Right cardiac atrium (tissue), 5 donors: ENCODE data around the gene CT45A3. TPM values are rescaled to one million over a fixed set of nuclear protein-coding genes. Genes with fewer than 3 reads are reported as not detected.
A peak's percentile ranks its signal among the peaks of the same experiment; 100 is the strongest.
"Not testable (repeated sequence)": the region's sequence is repeated elsewhere in the genome, so short reads cannot be mapped to it uniquely, and the experiment has no call there.

Source experiments
- ATAC-seq, 2 donors: fragments of 200-7000 bp; cut with Tn5 transposase; one replicate each; pipeline versions ENCODE4 v1.8.0 to v1.9.1; 2020; ENCODE audit warnings: moderate library complexity in 2 of 2, mild to moderate bottlenecking in 1 of 2
- DNase-seq, 3 donors: peaks; one replicate each; pipeline ENCODE4 v3.0.0-alpha.2; 2020
- H3K27ac ChIP-seq: one replicate; pipeline ENCODE4 v1.5.1; 2013; ENCODE audit warnings: mild to moderate bottlenecking, low read length, control low read depth, moderate library complexity
- H3K27me3 ChIP-seq: one replicate; pipeline ENCODE4 v1.6.1; 2013; ENCODE audit not compliant: control insufficient read depth, insufficient read depth
- H3K4me1 ChIP-seq: one replicate; pipeline ENCODE4 v1.6.1; 2013; ENCODE audit warnings: low read length; ENCODE audit not compliant: control insufficient read depth, insufficient read depth
- H3K4me3 ChIP-seq: one replicate; pipeline ENCODE4 v1.5.1; 2013; ENCODE audit warnings: low read length, control low read depth
- H3K9me3 ChIP-seq: one replicate; pipeline ENCODE4 v1.6.1; 2013; ENCODE audit warnings: low read length; ENCODE audit not compliant: control insufficient read depth
- WGBS: extraction: QIAGEN DNeasy Blood & Tissue Kit; methylation state at CpG from one replicate; pipeline ENCODE4 v1.1.7; 2013; 5-methylcytosine and 5-hydroxymethylcytosine counted together
- intact Hi-C, 4 donors: fragments of 100-400 bp; cut with DNase I; formaldehyde crosslinking; loops; one replicate each; pipeline versions ENCODE4 v1.11.0 to v1.14.0; 2022 to 2023
- long read RNA-seq, 4 donors: library from polyadenylated mRNA; unstranded; transcript quantifications; one replicate each; pipeline ENCODE4 v2.0.0, GENCODE V29; 2020 to 2021
- polyA plus RNA-seq: library from polyadenylated mRNA; stranded (reverse); fragments of 200-250 nt; gene quantifications from one replicate; pipeline ENCODE4 v1.2.3, GENCODE V29; 2013
- total RNA-seq, 4 donors: library from RNA; stranded (reverse); fragmentation: NEBNext Ultra II Directional; extraction: Animal tissue kit (Norgen Biotek cat#: 25700); gene quantifications; one replicate each; pipeline ENCODE4 v1.2.1, GENCODE V29; 2021
- donor health status: healthy with polysubstance abuse.
- donor health status: DM: no; HTN: yes; CAD: no.
- donor health status: DM: no; HTN: no; CAD: no.
- donor health status: DM: no; HTN: yes; CAD: no; lungs with severe emphysema.
- donor health status: DM: yes; HTN: yes; CAD: no.

CT45A3 gene, protein sequence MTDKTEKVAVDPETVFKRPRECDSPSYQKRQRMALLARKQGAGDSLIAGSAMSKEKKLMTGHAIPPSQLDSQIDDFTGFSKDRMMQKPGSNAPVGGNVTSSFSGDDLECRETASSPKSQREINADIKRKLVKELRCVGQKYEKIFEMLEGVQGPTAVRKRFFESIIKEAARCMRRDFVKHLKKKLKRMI
- total RNA-seq (not detected), polyA plus RNA-seq (not detected)
- long read RNA-seq, donor 1 = 0 reads
- long read RNA-seq, donor 2 = 0 reads
- long read RNA-seq, donor 3 = 0 reads
- long read RNA-seq, donor 4 = 0 reads

DNA sequence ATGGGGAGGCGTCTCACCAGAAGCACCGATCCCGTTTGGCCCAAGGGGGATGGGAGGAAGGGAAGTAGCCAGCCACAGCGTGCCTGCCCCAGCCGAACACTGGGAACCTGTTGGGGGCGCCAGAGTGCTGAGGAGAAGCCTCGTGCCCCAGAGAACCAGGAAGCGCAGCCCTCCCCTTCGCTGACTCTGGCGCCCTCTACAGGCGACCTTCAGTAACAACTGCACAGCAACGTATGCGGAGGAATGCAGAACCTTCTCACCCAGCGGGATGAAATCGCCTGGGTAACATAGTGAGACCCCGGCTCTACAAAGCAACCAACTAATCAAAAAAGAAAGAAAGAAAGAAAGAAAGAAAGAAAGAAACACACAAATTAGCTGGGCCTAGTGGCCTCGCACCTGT is at the start of gene CT45A3:
CT45A3 (minus strand) TSS at position 101 of the 400 bp plus-strand sequence. CDS start 3,747 bp downstream, outside the sequence.
- no CpG with 5 or more reads among the region's 17 CpGs for WGBS
- H3K27ac ChIP-seq, H3K27me3 ChIP-seq, DNase-seq, H3K4me3 ChIP-seq, H3K9me3 ChIP-seq, ATAC-seq, intact Hi-C loops, H3K4me1 ChIP-seq: not testable (repeated sequence)

DNA sequence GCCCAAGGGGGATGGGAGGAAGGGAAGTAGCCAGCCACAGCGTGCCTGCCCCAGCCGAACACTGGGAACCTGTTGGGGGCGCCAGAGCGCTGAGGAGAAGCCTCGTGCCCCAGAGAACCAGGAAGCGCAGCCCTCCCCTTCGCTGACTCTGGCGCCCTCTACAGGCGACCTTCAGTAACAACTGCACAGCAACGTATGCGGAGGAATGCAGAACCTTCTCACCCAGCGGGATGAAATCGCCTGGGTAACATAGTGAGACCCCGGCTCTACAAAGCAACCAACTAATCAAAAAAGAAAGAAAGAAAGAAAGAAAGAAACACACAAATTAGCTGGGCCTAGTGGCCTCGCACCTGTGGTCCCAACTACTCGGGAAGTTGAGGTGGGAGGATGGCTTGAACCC is 34.7 kb upstream of the CT45A3 start, which contains the start of gene CT45A6:
CT45A6 (minus strand) TSS at position 101 of the 400 bp plus-strand sequence. CDS start 3,794 bp downstream, outside the sequence.
- H3K4me1 ChIP-seq, H3K9me3 ChIP-seq, DNase-seq, H3K27ac ChIP-seq, ATAC-seq, intact Hi-C loops, H3K27me3 ChIP-seq, H3K4me3 ChIP-seq: not testable (repeated sequence)
- WGBS = no CpG with 5 or more reads among the region's 16 CpGs

- intact Hi-C loops, H3K27ac ChIP-seq, DNase-seq, H3K9me3 ChIP-seq, ATAC-seq, H3K4me3 ChIP-seq, H3K27me3 ChIP-seq, H3K4me1 ChIP-seq: not testable (repeated sequence)
- WGBS = no CpG with 5 or more reads among the region's 16 CpGs
Measured at GRCh38 chrX:135785403-135785802, 17.4 kb upstream of the CT45A3 start, which contains the start of gene CT45A5. TSS of gene CT45A5 (minus strand) at chrX:135785503. CDS start at chrX:135781729, 3,774 bp downstream.

- H3K27me3 ChIP-seq, H3K4me1 ChIP-seq, H3K27ac ChIP-seq, DNase-seq, H3K9me3 ChIP-seq, H3K4me3 ChIP-seq, ATAC-seq, intact Hi-C loops: not testable (repeated sequence)
- WGBS = 90% methylated on average over 3 of the region's 4 CpGs
Measured at GRCh38 chrX:135744739-135745138, 23.3 kb downstream of the CT45A3 start.

GRCh38 chrX:135741192-135741715 is 26.7 kb downstream of the CT45A3 start:
- 88% methylated on average over 23 of the region's 23 CpGs for WGBS
- no peak for ATAC-seq

DNA sequence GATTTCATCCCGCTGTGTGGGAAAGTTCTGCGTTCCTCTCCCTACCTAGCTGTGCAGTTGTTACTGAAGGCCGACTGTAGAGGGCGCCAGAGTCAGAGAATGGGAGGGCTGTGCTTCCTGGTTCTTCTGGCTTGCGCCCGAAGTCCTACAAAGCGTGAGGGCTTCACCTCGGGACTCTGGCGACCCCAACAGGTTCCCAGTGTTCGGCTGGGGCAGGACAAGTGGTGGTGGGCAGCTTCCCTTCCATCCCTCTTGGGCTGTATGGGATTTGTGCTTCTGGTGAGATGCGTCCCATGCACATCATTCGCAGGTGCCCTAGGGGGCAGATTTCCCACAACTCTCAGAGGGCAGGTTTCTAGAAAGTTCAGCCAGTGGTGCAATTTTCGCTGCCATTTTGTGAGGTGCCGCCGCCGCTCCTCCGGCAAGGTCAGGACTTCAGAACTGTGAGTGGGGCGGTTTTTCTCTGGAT is 27.3 kb downstream of the CT45A3 start:
- no peak for ATAC-seq
- WGBS = 60% methylated on average over 18 of the region's 18 CpGs
- no peaks in the 10 kb centered on the region for H3K27me3 ChIP-seq
- no peak overlapping the region for H3K4me3 ChIP-seq
- H3K4me1 ChIP-seq = no peaks in the 10 kb centered on the region
- intact Hi-C loops = no loop called here
- no peak overlapping the region for H3K27ac ChIP-seq
- no peaks in the 10 kb centered on the region for H3K9me3 ChIP-seq
- DNase-seq = peak in 2 of 3 donors; percentile 28 to 44

More at GRCh38 chrX:135741192-135741715, 26.7 kb downstream of the CT45A3 start:
- peak in 2 of 3 donors; percentile 14 to 21 for DNase-seq
- Histone ChIP-seq H3K27ac (no peak overlapping the region), H3K27me3 (no peaks in the 10 kb centered on the region), H3K9me3 (no peaks in the 10 kb centered on the region), H3K4me1 (no peaks in the 10 kb centered on the region), H3K4me3 (no peak overlapping the region)
- intact Hi-C loops = no loop called here

DNA sequence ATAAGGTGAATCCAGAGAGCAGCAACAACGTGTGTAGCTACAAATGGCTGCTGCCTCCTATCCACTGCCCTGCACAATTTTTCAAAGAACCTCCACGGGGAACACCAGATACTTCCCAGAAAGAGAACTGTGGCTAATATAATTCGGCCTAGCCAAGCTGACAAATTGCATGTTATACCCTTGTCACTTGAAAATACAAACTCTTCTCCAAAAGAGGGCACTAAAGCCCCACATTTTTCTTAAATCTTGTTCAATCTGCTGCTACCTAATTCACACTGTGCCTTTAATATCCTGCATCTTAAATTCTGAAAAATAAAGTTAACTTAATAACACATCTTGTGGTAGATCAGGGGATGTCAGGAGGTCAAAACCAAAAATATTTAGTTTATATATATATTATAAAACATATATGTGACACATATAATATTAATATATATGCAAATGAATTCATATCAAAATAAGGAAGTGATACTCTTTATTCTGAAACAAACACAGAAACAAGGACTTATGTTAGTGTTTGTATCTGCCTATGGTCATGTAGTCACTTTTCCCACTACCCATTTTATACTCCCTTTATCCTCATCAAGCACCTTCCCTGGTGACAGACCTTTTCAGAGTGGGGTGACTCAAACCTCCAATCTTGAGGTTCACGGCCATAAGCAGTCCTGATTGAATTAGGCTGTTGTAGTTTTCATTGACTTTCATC is 30.5 kb downstream of the CT45A3 start:
- intact Hi-C loops = no loop called here
- Histone ChIP-seq H3K4me1 (no peaks in the 10 kb centered on the region), H3K27me3 (no peaks in the 10 kb centered on the region), H3K9me3 (no peaks in the 10 kb centered on the region), H3K4me3 (no peak overlapping the region), H3K27ac (no peak overlapping the region)
- ATAC-seq (no peak), DNase-seq (no peak)
- 36% methylated on average over 4 of the region's 4 CpGs for WGBS

- H3K4me3 ChIP-seq, ATAC-seq, H3K4me1 ChIP-seq, H3K27ac ChIP-seq, intact Hi-C loops, H3K9me3 ChIP-seq, H3K27me3 ChIP-seq, DNase-seq: not testable (repeated sequence)
- WGBS = 75% methylated on average over 5 of the region's 5 CpGs
Measured at GRCh38 chrX:135734666-135735065, 33.3 kb downstream of the CT45A3 start.

- WGBS = 90% methylated on average over 20 of the region's 20 CpGs
- intact Hi-C loops = no loop called here
Measured at GRCh38 chrX:135713795-135714194, 54.2 kb downstream of the CT45A3 start.

GRCh38 chrX:135713183-135713689 is 54.8 kb downstream of the CT45A3 start, which contains the start of gene CT45A1:
TSS of gene CT45A1 (plus strand) at chrX:135713639. CDS start at chrX:135718941, 5,302 bp downstream.
- H3K27ac ChIP-seq, H3K4me1 ChIP-seq, H3K9me3 ChIP-seq, ATAC-seq, DNase-seq, H3K27me3 ChIP-seq, intact Hi-C loops, H3K4me3 ChIP-seq: not testable (repeated sequence)
- 77% methylated on average over 11 of the region's 15 CpGs for WGBS

More at GRCh38 chrX:135713795-135714194, 54.2 kb downstream of the CT45A3 start:
- Histone ChIP-seq H3K9me3 (no peaks in the 10 kb centered on the region), H3K4me1 (no peaks in the 10 kb centered on the region), H3K27me3 (no peaks in the 10 kb centered on the region), H3K27ac (no peak overlapping the region), H3K4me3 (no peak overlapping the region)
- DNase-seq = no peak
- ATAC-seq = no peak
